GM10248 (cell line): Measurements from ENCODE around the gene RUNX2.

Source experiments
- CTCF ChIA-PET: fragments of 300-600 bp; sonication (Branson Sonifier 250); formaldehyde crosslinking; extraction: SDS; loops from one replicate; lab custom pipeline; 2021; ENCODE audit warnings: antibody characterized with exemption; lab: Yijun Ruan, JAX
- POLR2A ChIA-PET: fragments of 350-650 bp; sonication (Branson Sonifier 250); formaldehyde crosslinking; extraction: SDS; loops from one replicate; lab custom pipeline; 2020; ENCODE audit warnings: antibody characterized with exemption; lab: Yijun Ruan, JAX
- DNase-seq: peaks from one replicate; pipeline ENCODE4 v3.0.0; 2012; ENCODE audit errors: extremely low spot score
- TF ChIP-seq, protein P1 (sequence below): IDR thresholded peaks from 2 replicates; pipeline ENCODE4 v1.5.1; 2012; ENCODE audit warnings: mild to moderate bottlenecking, low read depth; ENCODE audit errors: extremely low read depth, missing control alignments, control extremely low read depth

RUNX2 gene

GRCh38 chr6:45691426-45691825 is 363.3 kb downstream of the RUNX2 start:
- TF ChIP-seq, protein P1, sequence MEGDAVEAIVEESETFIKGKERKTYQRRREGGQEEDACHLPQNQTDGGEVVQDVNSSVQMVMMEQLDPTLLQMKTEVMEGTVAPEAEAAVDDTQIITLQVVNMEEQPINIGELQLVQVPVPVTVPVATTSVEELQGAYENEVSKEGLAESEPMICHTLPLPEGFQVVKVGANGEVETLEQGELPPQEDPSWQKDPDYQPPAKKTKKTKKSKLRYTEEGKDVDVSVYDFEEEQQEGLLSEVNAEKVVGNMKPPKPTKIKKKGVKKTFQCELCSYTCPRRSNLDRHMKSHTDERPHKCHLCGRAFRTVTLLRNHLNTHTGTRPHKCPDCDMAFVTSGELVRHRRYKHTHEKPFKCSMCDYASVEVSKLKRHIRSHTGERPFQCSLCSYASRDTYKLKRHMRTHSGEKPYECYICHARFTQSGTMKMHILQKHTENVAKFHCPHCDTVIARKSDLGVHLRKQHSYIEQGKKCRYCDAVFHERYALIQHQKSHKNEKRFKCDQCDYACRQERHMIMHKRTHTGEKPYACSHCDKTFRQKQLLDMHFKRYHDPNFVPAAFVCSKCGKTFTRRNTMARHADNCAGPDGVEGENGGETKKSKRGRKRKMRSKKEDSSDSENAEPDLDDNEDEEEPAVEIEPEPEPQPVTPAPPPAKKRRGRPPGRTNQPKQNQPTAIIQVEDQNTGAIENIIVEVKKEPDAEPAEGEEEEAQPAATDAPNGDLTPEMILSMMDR: no peak
- DNase-seq: no peak
- POLR2A ChIA-PET: no interaction called here
- CTCF ChIA-PET: interaction anchor here (1.8 to 1.9 kb wide), 2 partner anchors 12 to 23 kb away, joined by 4 to 15 read pairs; no protein-coding TSS in a partner anchor

DNA sequence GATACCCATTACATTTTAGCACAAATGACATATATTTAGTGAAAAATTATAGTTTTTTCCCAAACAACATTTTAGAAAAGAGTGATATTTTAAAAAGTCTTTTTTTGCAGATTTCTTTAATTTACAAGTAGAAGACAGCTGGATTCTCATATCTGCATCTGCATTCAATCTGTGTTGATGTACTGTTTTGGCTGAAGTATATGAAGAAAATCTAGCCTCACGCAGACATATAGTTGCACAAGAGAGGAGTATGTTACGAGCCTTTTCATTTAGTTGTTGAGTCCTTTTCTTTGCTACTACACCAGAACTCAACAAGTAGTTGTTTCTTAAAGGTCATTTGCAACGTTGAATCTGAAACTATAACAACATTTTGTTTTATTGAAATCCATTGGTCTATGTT is 363.9 kb downstream of the RUNX2 start:
- CTCF ChIA-PET: no interaction called here
- POLR2A ChIA-PET: no interaction called here
- DNase-seq: no peak
- TF ChIP-seq, protein P1: no peak

GRCh38 chr6:45696738-45697137 is 368.6 kb downstream of the RUNX2 start:
- CTCF ChIA-PET: interaction anchor here (1.4 to 2.5 kb wide), 2 partner anchors 17 to 18 kb away, joined by 4 to 11 read pairs; no protein-coding TSS in a partner anchor
- TF ChIP-seq, protein P1: no peak

DNA sequence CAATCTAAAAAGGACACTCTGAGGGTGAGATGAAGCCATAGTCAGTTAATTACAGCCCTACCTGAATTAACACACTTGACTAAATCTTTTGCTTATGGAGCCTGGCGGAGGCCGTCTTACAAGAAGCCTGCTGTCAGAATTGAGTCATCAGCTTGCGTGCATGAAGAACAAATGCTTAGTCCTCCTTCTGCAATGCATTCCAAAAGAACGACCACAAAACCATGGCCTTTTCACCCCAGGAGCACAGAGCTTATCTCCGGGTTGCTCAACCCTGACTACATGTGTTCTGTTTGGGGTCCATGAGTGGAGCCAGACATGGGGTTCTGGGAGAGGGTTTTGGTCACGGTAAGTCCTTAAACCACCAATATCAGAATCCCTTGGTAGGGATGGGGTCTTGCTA is 369.5 kb downstream of the RUNX2 start:
- ChIA-PET CTCF (interaction anchor here (1.1 to 2.5 kb wide), 4 partner anchors 9 to 18 kb away, joined by 3 to 11 read pairs (median 4); no protein-coding TSS in a partner anchor), POLR2A (interaction anchor here (1.6 kb wide), 1 partner anchor 20 kb away, joined by 3 read pairs; no protein-coding TSS in a partner anchor)
- TF ChIP-seq, protein P1: no peak
- no peak for DNase-seq

More at GRCh38 chr6:45696738-45697137, 368.6 kb downstream of the RUNX2 start:
- no peak for DNase-seq
- POLR2A ChIA-PET: no interaction called here

DNA sequence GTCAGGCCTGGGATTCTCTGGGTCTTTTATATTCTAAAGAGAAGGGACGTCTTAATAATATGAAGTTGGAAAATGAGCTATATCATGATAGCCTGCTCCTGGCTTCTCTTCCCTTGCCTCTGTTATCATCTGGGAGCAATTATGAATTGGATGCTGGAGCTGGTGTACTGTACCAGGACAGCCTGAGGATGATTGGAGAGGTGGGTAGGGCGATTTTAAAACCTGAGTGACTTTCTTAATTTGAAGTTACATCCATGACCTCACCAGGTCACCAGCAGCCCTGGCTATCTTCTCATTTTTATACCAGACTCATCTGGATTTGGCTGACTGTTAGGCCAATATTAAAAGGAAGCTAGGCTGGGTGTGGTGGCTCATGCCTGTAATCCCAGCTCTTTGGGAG is 369.9 kb downstream of the RUNX2 start:
- no peak for DNase-seq
- ChIA-PET CTCF (interaction anchor here (1.1 to 2.5 kb wide), 4 partner anchors 9 to 18 kb away, joined by 3 to 11 read pairs (median 4); no protein-coding TSS in a partner anchor), POLR2A (interaction anchor here (1.6 kb wide), 1 partner anchor 20 kb away, joined by 3 read pairs; no protein-coding TSS in a partner anchor)
- TF ChIP-seq, protein P1: no peak

- no peak for DNase-seq
- ChIA-PET POLR2A (no interaction called here), CTCF (no interaction called here)
- TF ChIP-seq, protein P1: no peak
Measured at GRCh38 chr6:45699663-45700062, 371.5 kb downstream of the RUNX2 start.
